DOHH2 (cell line): ENCODE data around the gene RUNDC3A.

Experiments
- H3F3A ChIP-seq: fragments of 200-600 bp; sonication (generic), shearing (Covaris generic); 2 replicates; pipeline ENCODE4 v1.6.0; 2016; ENCODE audit warnings: antibody characterized with exemption, mild to moderate bottlenecking; ENCODE audit not compliant: control insufficient read depth, insufficient read depth
- H3K27ac ChIP-seq: fragments of 200-600 bp; sonication (generic); 2 replicates; pipeline ENCODE4 v1.5.1; 2014; ENCODE audit warnings: low read depth, mild to moderate bottlenecking, low read length, moderate library complexity
- H3K27me3 ChIP-seq: fragments of 200-600 bp; sonication (generic); 2 replicates; pipeline ENCODE4 v1.6.1; 2014; ENCODE audit warnings: mild to moderate bottlenecking, low read length, mixed read lengths; ENCODE audit not compliant: control insufficient read depth
- H3K36me3 ChIP-seq: fragments of 200-600 bp; sonication (generic); 2 replicates; pipeline ENCODE4 v1.6.1; 2014; ENCODE audit warnings: mild to moderate bottlenecking, low read length, moderate library complexity, mixed read lengths; ENCODE audit not compliant: control insufficient read depth
- H3K4me1 ChIP-seq: fragments of 200-600 bp; sonication (generic); 2 replicates; pipeline ENCODE4 v1.6.1; 2014; ENCODE audit warnings: mild to moderate bottlenecking, low read length, mixed read lengths; ENCODE audit not compliant: control insufficient read depth
- H3K4me2 ChIP-seq: fragments of 200-600 bp; sonication (generic); 2 replicates; pipeline ENCODE4 v1.6.0; 2014; ENCODE audit warnings: mild to moderate bottlenecking, low read length, moderate library complexity
- H3K4me3 ChIP-seq: fragments of 200-600 bp; sonication (generic); 2 replicates; pipeline ENCODE4 v1.5.1; 2014; ENCODE audit warnings: mild to moderate bottlenecking, low read length, mixed read lengths
- H3K79me2 ChIP-seq: fragments of 200-600 bp; sonication (generic); 2 replicates; pipeline ENCODE4 v1.6.1; 2014; ENCODE audit warnings: mild to moderate bottlenecking, low read length, mixed read lengths; ENCODE audit not compliant: control insufficient read depth
- H3K9me2 ChIP-seq: fragments of 200-600 bp; sonication (generic); replicated peaks from 2 replicates; pipeline ENCODE4 v1.6.1; 2014; ENCODE audit warnings: mild to moderate bottlenecking, low read length, mixed read lengths; ENCODE audit not compliant: control insufficient read depth
- H3K9me3 ChIP-seq: fragments of 200-600 bp; sonication (generic); 2 replicates; pipeline ENCODE4 v1.6.1; 2014; ENCODE audit warnings: antibody characterized with exemption, low read length, mixed read lengths; ENCODE audit not compliant: control insufficient read depth, insufficient read depth
- H4K20me1 ChIP-seq: fragments of 200-600 bp; sonication (generic); 2 replicates; pipeline ENCODE4 v1.6.0; 2014; ENCODE audit warnings: low read depth, mild to moderate bottlenecking, antibody characterized with exemption, low read length, moderate library complexity; ENCODE audit not compliant: control insufficient read depth, insufficient read depth
- EZH2phosphoT487 ChIP-seq: fragments of 200-600 bp; sonication (generic); IDR thresholded peaks from 2 replicates; pipeline ENCODE4 v1.6.1; 2017; ENCODE audit warnings: borderline replicate concordance, mild to moderate bottlenecking, antibody characterized with exemption, low read length, moderate library complexity, mixed read lengths
- TF ChIP-seq, protein P1 (sequence below): fragments of 200-600 bp; sonication (generic); IDR thresholded peaks from one replicate; pipeline ENCODE4 v1.5.1; 2014; ENCODE audit warnings: antibody characterized with exemption, mild to moderate bottlenecking, low read depth, low read length; ENCODE audit not compliant: poor library complexity, severe bottlenecking

Gene RUNDC3A

DNA sequence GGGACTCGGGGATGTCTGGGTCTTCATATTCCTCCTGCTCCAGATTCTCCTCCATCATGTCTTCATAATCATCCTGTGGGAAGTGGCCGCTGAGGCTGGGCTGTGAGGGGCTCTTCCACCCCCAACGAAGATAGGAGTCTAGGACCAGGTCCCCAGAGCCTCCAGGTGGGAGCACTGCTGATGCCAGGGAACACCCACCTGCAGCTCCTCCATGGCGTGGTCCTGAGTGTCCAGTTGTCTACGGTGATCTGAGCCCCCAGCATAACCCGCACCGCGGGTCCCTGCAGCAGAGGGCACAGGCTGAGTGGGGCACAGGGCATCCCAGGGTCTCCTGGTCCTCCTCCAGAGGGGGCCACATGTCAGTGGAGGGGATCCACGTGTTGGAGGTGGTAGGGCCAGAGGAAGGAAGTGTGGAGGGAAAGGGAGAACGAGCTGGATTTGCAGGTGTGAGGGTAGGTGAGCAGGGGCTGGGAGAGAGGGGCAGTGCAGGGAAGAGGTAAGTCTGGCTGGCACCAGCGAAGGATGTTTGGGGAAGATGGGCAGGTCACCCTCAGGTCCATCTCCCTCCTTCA, 45.7 kb upstream of the RUNDC3A start:
- no peaks in the 10 kb centered on the region for H3F3A ChIP-seq
- H3K27ac ChIP-seq = no peak overlapping the region
- H3K9me2 ChIP-seq = no peaks in the 10 kb centered on the region
- H3K4me3 ChIP-seq = no peak overlapping the region
- no peak overlapping the region for H3K4me2 ChIP-seq
- TF ChIP-seq, protein P1, sequence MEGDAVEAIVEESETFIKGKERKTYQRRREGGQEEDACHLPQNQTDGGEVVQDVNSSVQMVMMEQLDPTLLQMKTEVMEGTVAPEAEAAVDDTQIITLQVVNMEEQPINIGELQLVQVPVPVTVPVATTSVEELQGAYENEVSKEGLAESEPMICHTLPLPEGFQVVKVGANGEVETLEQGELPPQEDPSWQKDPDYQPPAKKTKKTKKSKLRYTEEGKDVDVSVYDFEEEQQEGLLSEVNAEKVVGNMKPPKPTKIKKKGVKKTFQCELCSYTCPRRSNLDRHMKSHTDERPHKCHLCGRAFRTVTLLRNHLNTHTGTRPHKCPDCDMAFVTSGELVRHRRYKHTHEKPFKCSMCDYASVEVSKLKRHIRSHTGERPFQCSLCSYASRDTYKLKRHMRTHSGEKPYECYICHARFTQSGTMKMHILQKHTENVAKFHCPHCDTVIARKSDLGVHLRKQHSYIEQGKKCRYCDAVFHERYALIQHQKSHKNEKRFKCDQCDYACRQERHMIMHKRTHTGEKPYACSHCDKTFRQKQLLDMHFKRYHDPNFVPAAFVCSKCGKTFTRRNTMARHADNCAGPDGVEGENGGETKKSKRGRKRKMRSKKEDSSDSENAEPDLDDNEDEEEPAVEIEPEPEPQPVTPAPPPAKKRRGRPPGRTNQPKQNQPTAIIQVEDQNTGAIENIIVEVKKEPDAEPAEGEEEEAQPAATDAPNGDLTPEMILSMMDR = no peak
- no peak for TF ChIP-seq EZH2phosphoT487
- no peaks in the 10 kb centered on the region for H3K9me3 ChIP-seq
- no peaks in the 10 kb centered on the region for H3K79me2 ChIP-seq
- H3K27me3 ChIP-seq = no peaks in the 10 kb centered on the region
- H3K36me3 ChIP-seq = no peaks in the 10 kb centered on the region
- no peaks in the 10 kb centered on the region for H3K4me1 ChIP-seq
- H4K20me1 ChIP-seq = no peaks in the 10 kb centered on the region

GRCh38 chr17:44263345-44263902, 45.0 kb upstream of the RUNDC3A start:
- no peak overlapping the region for H3K4me3 ChIP-seq
- H3K79me2 ChIP-seq = no peaks in the 10 kb centered on the region
- H3K36me3 ChIP-seq = no peaks in the 10 kb centered on the region
- no peak for TF ChIP-seq EZH2phosphoT487
- TF ChIP-seq, protein P1 = no peak
- no peaks in the 10 kb centered on the region for H4K20me1 ChIP-seq
- no peaks in the 10 kb centered on the region for H3K27me3 ChIP-seq
- H3K4me1 ChIP-seq = no peaks in the 10 kb centered on the region
- no peak overlapping the region for H3K27ac ChIP-seq
- H3K9me2 ChIP-seq = no peaks in the 10 kb centered on the region
- H3K4me2 ChIP-seq = no peak overlapping the region
- H3F3A ChIP-seq = no peaks in the 10 kb centered on the region
- H3K9me3 ChIP-seq = no peaks in the 10 kb centered on the region

- Histone ChIP-seq H3K27ac (no peak overlapping the region), H3K27me3 (no peaks in the 10 kb centered on the region), H3K9me2 (no peaks in the 10 kb centered on the region), H3K79me2 (no peaks in the 10 kb centered on the region), H3K9me3 (no peaks in the 10 kb centered on the region), H4K20me1 (no peaks in the 10 kb centered on the region), H3K4me1 (no peaks in the 10 kb centered on the region), H3K36me3 (no peaks in the 10 kb centered on the region), H3F3A (no peaks in the 10 kb centered on the region), H3K4me3 (no peak overlapping the region), H3K4me2 (no peak overlapping the region)
- TF ChIP-seq, protein P1 = no peak
- TF ChIP-seq EZH2phosphoT487 = no peak
Observed at GRCh38 chr17:44266402-44267164, 41.8 kb upstream of the RUNDC3A start.
